NT2/D1 (cell line): ENCODE results near the gene SPCS2.
"Not testable (repeated sequence)": the region's sequence is repeated elsewhere in the genome, so short reads cannot be mapped to it uniquely, and the experiment has no call there.

Experiments
- SUZ12 ChIP-seq: IDR thresholded peaks from 2 replicates; pipeline ENCODE4 v1.6.1; 2011; ENCODE audit not compliant: insufficient read length, insufficient read depth; ENCODE audit errors: extremely low read depth
- YY1 ChIP-seq: IDR thresholded peaks from 2 replicates; pipeline ENCODE4 v1.6.1; 2011; ENCODE audit not compliant: insufficient read length, insufficient read depth
- ZNF274 ChIP-seq: IDR thresholded peaks from 2 replicates; pipeline ENCODE4 v1.6.1; 2011; ENCODE audit warnings: mild to moderate bottlenecking, low read depth, low read length

DNA sequence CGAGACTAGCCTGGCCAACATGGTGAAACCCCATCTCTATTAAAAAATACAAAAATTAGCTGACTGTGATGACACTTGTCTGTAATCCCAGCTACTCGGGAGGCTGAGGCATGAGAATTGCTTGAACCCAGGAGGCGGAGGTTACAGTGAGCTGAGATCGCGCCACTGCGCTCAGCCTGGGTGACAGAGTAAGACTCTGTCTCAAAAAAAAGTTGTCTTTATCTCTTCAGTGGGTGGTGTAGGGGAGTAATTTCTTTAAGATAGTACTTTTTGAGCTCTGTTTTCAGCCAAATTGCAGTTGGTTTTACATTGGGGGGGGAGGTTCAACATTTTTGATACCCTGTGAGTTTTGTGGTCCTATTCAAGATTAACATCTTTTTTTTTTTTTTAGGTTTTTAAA, 11.1 kb downstream of the SPCS2 start:
- TF ChIP-seq YY1, ZNF274, SUZ12: not testable (repeated sequence)
